ENCODE results near the gene CEP78.
A peak's percentile ranks its signal among the peaks of the same experiment; 100 is the strongest.
"Not testable (repeated sequence)": the region's sequence is repeated elsewhere in the genome, so short reads cannot be mapped to it uniquely, and the experiment has no call there.

Gene CEP78, protein sequence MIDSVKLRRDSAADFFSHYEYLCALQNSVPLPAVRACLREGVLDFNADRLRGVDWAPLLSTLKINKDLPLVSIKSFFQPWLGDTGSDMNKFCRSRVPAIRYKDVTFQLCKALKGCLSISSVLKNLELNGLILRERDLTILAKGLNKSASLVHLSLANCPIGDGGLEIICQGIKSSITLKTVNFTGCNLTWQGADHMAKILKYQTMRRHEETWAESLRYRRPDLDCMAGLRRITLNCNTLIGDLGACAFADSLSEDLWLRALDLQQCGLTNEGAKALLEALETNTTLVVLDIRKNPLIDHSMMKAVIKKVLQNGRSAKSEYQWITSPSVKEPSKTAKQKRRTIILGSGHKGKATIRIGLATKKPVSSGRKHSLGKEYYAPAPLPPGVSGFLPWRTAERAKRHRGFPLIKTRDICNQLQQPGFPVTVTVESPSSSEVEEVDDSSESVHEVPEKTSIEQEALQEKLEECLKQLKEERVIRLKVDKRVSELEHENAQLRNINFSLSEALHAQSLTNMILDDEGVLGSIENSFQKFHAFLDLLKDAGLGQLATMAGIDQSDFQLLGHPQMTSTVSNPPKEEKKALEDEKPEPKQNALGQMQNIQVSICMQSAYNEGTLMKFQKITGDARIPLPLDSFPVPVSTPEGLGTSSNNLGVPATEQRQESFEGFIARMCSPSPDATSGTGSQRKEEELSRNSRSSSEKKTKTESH

DNA sequence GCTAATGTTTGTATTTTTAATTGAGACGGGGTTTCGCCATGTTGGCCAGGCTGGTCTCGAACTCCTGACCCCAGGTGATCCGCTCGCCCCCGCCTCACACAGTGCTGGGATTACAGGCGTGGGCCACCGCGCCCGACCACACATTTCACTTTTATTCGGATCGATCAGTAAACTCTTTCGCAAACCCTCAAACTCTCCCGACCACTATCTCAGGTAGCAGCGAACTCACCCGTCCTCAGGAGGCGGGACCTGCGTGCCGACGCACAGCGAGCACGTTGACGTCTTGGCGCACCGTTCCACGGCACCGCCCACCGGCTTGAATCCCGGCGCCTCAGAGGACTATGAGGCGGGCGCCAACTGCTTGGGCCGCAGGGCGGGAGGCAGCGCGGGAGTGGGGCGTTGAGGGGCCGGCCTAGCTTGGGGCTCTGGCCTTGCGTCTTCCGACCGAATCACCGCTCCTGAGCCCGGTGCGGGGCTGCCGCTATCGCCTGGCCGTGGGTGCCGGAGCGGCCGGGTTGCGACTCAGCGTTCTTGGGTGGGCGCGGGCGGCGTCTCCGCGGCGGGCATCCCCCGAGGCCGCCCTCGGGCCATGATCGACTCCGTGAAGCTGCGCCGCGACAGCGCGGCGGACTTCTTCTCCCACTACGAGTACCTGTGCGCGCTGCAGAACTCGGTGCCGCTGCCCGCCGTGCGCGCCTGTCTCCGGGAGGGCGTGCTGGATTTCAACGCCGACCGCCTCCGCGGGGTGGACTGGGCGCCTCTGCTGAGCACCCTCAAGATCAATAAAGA lies at the start of gene CEP78:
CEP78 (plus strand) TSS at position 314 of the 789 bp plus-strand sequence; CDS start at position 590, 276 bp downstream.
- TF ChIP-seq POLR2A (IDR thresholded peaks at IDR 0.05; ENCODE audit: low read length) (peak; percentile 78), GATA1 (IDR thresholded peaks at IDR 0.05; ENCODE audit: low read depth, low read length) (no peak)
- peak; percentile 95 for DNase-seq

DNA sequence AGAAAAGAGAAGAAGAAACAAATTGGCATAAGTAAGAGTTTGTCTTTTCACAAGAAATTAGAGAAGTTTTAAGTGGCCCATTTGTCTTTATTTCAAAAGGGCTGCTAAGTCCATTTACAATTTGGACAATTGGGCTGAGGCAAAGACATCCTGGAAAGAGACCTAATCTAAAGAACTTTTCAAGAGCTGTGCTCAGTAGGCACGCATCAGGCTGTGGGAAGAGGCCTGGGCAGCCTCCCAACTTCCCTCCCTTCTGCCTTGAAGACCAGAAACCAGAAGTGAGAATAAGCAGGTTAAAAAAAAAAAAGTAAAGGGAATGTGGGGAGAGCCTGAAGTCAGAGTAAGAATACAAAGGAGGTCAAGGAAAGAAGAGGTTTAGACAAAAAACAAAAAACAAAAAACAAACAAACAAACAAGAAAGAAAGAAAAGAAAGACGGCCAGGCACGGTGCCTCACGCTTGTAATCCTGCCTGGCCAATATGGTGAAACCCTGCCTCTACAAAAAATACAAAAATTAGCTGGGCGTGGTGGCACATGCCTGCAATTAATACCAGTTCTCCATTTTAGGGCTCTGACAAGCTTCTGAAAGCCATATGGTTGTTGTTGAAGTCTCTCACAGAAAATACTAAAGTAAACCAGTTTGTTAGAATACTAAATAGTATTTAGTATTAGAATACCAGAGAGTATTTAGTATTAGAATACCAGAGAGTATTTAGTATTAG lies 48.0 kb upstream of the CEP78 start:
- DNase-seq = no peak
- TF ChIP-seq POLR2A (IDR thresholded peaks at IDR 0.05; ENCODE audit: low read length) (no peak), GATA1 (IDR thresholded peaks at IDR 0.05; ENCODE audit: low read depth, low read length) (no peak)

DNA sequence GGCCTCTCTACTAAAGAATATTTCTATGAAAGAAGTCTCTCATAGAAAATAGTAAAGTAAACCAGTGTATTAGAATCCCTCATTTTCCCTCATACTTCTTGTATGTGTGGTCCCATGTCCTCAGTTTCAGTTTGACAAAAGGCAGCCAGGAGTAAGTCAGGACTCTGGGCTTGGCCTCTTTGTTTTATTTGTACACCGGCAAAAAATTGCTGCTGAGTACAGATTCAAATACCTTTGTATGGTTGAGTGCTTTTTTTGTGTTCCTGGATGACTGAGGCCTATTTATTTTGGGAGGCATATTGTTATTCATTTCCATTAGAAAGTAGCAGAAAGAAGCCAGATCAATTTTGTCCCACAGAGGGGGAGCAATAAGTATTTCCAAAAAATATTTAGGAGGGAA lies 47.3 kb upstream of the CEP78 start:
- TF ChIP-seq GATA1 (IDR thresholded peaks at IDR 0.05; ENCODE audit: low read depth, low read length) = no peak
- no peak for TF ChIP-seq POLR2A (IDR thresholded peaks at IDR 0.05; ENCODE audit: low read length)
- no peak for DNase-seq

DNA sequence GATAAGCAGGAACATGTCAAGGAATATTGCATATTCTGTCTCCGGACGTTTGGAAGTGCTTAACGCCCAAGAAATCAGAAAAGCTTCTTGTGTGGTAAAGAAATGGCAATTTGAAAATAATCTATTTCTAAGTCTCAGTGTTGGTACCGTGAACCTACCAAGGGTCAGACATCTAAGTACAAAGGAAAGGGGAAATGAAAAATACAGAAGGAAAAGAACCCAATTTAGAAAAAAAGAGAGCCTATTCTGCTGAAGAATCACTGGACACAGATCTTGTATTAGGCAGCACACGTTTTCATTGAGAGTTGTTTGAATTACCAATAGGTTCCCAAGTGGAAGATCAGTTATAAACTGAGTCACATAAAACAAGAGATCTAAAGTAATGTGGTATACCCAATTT lies 46.9 kb upstream of the CEP78 start:
- TF ChIP-seq GATA1 (IDR thresholded peaks at IDR 0.05; ENCODE audit: low read depth, low read length) (no peak), POLR2A (IDR thresholded peaks at IDR 0.05; ENCODE audit: low read length) (no peak)
- no peak for DNase-seq

DNA sequence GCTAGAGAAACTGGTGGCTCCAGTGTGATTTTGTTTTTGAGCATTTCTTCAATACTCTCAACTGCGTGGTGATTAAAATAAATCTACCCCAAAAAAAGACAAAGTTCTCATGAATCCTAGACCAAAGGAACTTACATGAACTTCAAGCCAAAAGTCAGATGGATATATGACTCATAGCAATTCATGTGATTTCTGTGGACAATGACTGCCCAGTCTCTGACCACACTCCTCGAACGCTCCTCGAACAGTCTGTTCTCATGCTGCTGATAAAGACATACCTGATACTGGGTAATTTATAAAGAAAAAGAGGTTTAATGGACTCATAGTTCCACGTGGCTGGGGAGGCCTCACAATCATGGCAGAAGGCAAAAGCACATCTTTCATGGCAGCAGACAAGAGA lies 46.4 kb upstream of the CEP78 start:
- TF ChIP-seq GATA1 (IDR thresholded peaks at IDR 0.05; ENCODE audit: low read depth, low read length) = no peak
- TF ChIP-seq POLR2A (IDR thresholded peaks at IDR 0.05; ENCODE audit: low read length) = no peak

DNA sequence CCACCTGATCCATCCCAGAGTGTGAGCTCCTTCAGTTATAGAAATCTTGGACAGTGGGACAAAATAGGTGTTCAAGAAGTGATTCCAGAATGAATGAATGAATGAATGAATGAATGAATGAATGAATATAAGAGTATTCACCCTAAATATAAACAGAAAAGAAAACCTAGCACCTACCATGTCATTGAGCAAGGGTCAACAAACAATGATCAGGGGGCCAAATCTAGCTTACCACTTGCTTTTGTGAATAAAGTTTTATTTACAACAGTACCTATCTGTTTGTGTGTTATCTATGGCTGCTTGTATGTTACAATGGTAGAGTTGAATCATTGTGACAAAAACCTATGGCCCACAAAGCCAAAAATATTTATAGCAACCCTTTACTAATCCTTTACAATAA lies 43.9 kb upstream of the CEP78 start:
- DNase-seq = no peak
- no peak for TF ChIP-seq GATA1 (IDR thresholded peaks at IDR 0.05; ENCODE audit: low read depth, low read length)
- TF ChIP-seq POLR2A (IDR thresholded peaks at IDR 0.05; ENCODE audit: low read length) = no peak

More for the DNA sequence above, 46.4 kb upstream of the CEP78 start:
- DNase-seq = no peak

DNA sequence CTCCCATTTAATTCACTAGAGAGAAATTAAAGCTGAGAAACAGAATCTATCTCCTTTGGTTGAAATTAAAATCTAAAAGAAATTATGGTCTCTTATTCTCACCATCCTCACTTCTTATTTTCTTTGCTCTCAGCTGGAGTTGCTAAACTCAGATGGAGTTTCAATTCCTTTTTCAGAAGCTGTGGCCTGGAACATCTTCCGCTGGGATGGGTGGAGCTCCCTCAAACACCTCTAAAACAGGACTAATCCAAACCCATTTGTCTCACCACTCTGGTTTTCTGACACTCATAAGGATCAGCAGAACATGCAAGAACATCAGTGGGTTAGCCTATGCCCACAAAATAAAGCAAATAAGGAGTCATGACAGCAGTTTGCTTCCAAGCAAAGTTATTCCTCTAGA lies 39.6 kb upstream of the CEP78 start:
- TF ChIP-seq POLR2A (IDR thresholded peaks at IDR 0.05; ENCODE audit: low read length) (no peak), GATA1 (IDR thresholded peaks at IDR 0.05; ENCODE audit: low read depth, low read length) (no peak)

DNA sequence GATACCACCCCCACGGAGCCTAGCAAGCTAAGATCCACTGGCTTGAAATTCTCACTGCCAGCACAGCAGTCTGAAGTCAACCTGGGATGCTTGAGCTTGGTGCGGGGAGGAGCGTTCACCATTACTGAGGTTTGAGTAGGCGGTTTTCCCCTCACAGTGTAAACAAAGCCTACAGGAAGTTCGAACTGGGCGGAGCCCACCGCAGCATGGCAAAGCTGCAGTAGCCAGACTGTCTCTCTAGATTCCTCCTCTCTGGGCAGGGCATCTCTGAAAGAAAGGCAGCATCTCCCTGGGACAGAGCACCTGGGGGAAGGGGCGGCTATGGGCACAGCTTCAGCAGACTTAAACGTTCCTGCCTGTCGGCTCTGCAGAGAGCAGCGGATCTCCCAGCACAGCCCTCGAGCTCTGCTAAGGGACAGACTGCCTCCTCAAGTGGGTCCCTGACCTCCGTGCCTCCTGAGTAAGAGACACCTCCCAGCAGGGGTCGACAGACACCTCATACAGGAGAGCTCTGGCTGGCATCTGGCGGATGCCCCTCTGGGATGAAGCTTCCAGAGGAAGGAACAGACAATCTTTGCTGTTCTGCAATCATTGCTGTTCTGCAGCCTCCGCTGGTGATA lies 34.6 kb upstream of the CEP78 start:
- not testable (repeated sequence) for DNase-seq

More for the DNA sequence above, 39.6 kb upstream of the CEP78 start:
- no peak for DNase-seq

DNA sequence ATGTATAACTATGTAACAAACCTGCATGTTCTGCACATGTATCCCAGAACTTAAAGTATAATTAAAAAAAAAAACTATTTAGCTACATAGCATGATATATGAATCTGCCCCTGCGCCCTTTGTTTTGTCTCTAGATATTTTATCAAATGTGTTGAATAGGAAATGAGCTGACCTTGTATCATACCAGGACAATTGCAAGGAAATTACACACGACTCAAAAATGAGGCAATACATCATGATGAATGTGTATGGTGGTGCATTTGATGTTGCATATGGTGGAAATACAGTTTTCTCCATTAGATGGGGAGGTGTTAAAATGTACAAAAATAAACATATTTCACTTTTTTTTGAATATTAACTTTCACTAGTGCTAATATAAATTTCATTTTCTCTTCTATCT lies 28.6 kb upstream of the CEP78 start:
- no peak for TF ChIP-seq GATA1 (IDR thresholded peaks at IDR 0.05; ENCODE audit: low read depth, low read length)
- no peak for TF ChIP-seq POLR2A (IDR thresholded peaks at IDR 0.05; ENCODE audit: low read length)
- DNase-seq = no peak

DNA sequence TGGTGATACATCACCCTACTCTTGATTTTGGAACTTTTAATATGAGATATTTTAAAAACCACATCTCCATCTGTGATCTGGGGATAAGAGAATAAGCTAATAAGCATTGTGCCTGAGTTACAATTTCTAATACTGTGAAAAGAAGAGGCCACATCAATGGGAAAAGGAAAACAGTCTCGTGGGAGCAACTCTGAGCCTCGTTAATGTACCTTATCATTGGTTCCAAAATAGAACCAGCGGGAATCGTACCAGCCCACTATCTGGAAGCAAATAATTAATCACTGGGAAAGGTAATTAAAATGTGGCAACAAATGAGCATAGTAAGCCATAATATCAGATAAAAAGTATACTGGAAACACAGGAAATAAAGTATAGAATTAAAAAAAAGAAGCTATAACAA lies 28.0 kb upstream of the CEP78 start:
- DNase-seq = no peak
- no peak for TF ChIP-seq GATA1 (IDR thresholded peaks at IDR 0.05; ENCODE audit: low read depth, low read length)
- TF ChIP-seq POLR2A (IDR thresholded peaks at IDR 0.05; ENCODE audit: low read length) = no peak

DNA sequence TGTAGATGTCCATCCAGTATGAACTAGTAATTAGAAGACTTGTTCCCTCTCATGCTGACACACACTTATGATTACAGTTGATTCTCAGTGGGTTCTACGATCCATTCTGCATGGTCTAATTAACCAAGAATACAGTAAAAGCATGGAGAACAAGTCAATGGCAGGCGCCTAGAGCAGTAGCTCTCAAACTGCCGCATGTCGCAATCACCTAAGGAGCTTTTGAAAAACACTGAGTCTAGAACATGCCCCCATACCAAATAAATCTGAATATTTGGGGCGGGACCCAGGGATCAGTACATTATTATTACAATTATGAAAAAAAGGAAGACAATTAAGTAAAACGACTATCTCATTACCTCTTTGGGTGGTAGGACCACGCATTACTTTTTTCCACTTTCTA lies 26.7 kb upstream of the CEP78 start:
- DNase-seq = no peak
- TF ChIP-seq GATA1 (IDR thresholded peaks at IDR 0.05; ENCODE audit: low read depth, low read length) = no peak

DNA sequence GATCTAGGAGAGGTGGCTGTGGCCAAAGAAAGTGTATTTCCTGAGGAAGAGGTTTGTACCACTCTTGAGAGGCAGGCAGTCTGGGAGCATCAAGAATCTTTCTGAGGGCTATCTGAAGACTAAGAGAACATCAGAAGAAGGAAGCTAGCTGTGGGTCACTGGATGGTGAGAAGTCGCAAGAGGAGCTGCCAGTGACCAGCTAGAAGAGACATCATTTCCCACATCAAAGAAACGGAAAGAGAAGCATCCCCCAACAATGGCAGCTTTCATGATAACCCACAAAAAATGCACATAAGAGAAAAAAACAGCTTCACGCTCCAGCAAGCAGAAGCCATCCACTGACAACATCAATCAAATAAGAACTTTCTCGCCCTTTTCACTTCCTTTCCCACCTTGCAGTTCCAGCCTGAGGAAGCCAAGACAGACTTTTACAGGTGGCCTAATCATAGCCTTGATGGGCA lies 25.0 kb upstream of the CEP78 start:
- TF ChIP-seq POLR2A (IDR thresholded peaks at IDR 0.05; ENCODE audit: low read length) (no peak), GATA1 (IDR thresholded peaks at IDR 0.05; ENCODE audit: low read depth, low read length) (no peak)

DNA sequence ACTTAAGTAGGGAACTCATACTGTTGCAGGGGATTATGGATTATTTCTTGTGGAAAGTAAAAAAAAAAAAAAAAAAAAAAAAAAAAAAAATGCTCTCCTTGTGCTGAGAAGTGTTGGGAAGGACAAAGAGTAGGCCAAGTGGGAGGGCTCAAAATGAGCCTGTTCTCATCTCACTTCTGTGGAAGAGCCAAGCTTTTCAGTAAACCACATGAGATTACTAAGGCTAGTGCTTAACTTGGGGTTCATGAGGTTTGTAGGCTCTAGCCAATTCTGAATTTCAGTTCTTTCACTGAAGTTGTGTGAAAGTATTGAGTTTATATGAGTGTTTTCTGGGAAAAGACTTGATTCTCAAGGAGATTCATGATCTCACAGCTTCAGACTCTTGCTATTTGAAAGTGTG lies 23.0 kb upstream of the CEP78 start:
- TF ChIP-seq POLR2A (IDR thresholded peaks at IDR 0.05; ENCODE audit: low read length) = no peak
- no peak for TF ChIP-seq GATA1 (IDR thresholded peaks at IDR 0.05; ENCODE audit: low read depth, low read length)
- DNase-seq = no peak

More for the DNA sequence above, 25.0 kb upstream of the CEP78 start:
- DNase-seq = no peak

Measured in erythroblast (primary cell).